Ovary (tissue), 3 donors: ENCODE data around the gene MAST2.

Experiments
- CTCF ChIP-seq, 3 donors: fragments of 450-650 bp in 2 of 3; fragments of 200-600 bp in 1 of 3; IDR thresholded peaks; one replicate each; pipeline versions ENCODE4 v1.5.1 to v1.8.0; 2016 to 2022; ENCODE audit warnings: antibody characterized with exemption in 3 of 3, mild to moderate bottlenecking in 1 of 3
- EP300 ChIP-seq: sonication (generic); formaldehyde crosslinking; IDR thresholded peaks from one replicate; pipeline ENCODE4 v1.6.1; 2017; ENCODE audit warnings: antibody characterized with exemption
- POLR2A ChIP-seq: fragments of 450-650 bp; IDR thresholded peaks from one replicate; pipeline ENCODE4 v1.6.1; 2017; ENCODE audit warnings: antibody characterized with exemption, mild to moderate bottlenecking, moderate library complexity
- donor health status: DM: no; HTN: no; CAD: no.

GRCh38 chr1:45979778-45980176 lies 176.4 kb downstream of the MAST2 start:
- TF ChIP-seq CTCF (IDR thresholded peaks at IDR 0.05) (no peak), POLR2A (no peak), EP300 (no peak)
